HFFc6 (cell line): ENCODE data around the gene PLPP7. TPM values are rescaled to one million over a fixed set of nuclear protein-coding genes. Genes with fewer than 3 reads are reported as not detected.

ENCODE experiments used
- DNase-seq: peaks from one replicate; pipeline ENCODE4 v3.0.0-alpha.2; 2018
- H3K27ac Mint-ChIP-seq: 2 replicates; pipeline ENCODE4 v1.8.0; 2020; ENCODE audit warnings: mild to moderate bottlenecking, mixed read lengths
- H3K27me3 Mint-ChIP-seq: 2 replicates; pipeline ENCODE4 v1.8.0; 2021; ENCODE audit warnings: mild to moderate bottlenecking, moderate library complexity, mixed read lengths; ENCODE audit not compliant: insufficient read depth
- H3K36me3 Mint-ChIP-seq: 2 replicates; pipeline ENCODE4 v1.8.0; 2021; ENCODE audit warnings: low read depth, mixed read lengths
- H3K4me1 Mint-ChIP-seq: 2 replicates; pipeline ENCODE4 v1.8.0; 2020; ENCODE audit warnings: low read depth, mixed read lengths
- H3K4me3 Mint-ChIP-seq: 2 replicates; pipeline ENCODE4 v1.8.0; 2020; ENCODE audit warnings: mild to moderate bottlenecking, moderate library complexity, mixed read lengths
- H3K9me3 Mint-ChIP-seq: 2 replicates; pipeline ENCODE4 v1.8.0; 2020; ENCODE audit warnings: mild to moderate bottlenecking, mixed read lengths
- CTCF ChIP-seq: fragments of 200-600 bp; sonication (generic); IDR thresholded peaks from 2 replicates; pipeline ENCODE4 v1.5.0; 2021; ENCODE audit warnings: antibody characterized with exemption, mild to moderate bottlenecking
- total RNA-seq, 6 experiments: library from RNA; stranded (reverse); fragmentation: NEBNext Ultra II Directional; extraction: Animal tissue kit (Norgen Biotek cat#: 25700); gene quantifications; 2 replicates in 1 of 6; 3 replicates in 5 of 6; pipeline ENCODE4 v1.2.3, GENCODE V29; 2021

PLPP7 gene
- total RNA-seq, 6 experiments from 2014 or later, result 1.2 to 10.2 (median 1.9) TPM

GRCh38 chr9:131300444-131300843, 10.9 kb downstream of the PLPP7 start:
- H3K4me1 Mint-ChIP-seq, result peaks cover 19% of the 10 kb centered on the region
- TF ChIP-seq CTCF, result no peak
- H3K4me3 Mint-ChIP-seq, result no peak overlapping the region
- peaks cover 3% of the 10 kb centered on the region for H3K27me3 Mint-ChIP-seq
- DNase-seq, result no peak
- no peaks in the 10 kb centered on the region for H3K36me3 Mint-ChIP-seq
- H3K9me3 Mint-ChIP-seq, result no peaks in the 10 kb centered on the region
- H3K27ac Mint-ChIP-seq, result no peak overlapping the region

- Mint-ChIP-seq H3K4me1 (peaks cover 20% of the 10 kb centered on the region), H3K27me3 (peaks cover 3% of the 10 kb centered on the region), H3K27ac (no peak overlapping the region), H3K36me3 (no peaks in the 10 kb centered on the region), H3K9me3 (no peaks in the 10 kb centered on the region), H3K4me3 (no peak overlapping the region)
- no peak for DNase-seq
- no peak for TF ChIP-seq CTCF
These were observed 12.9 kb downstream of the PLPP7 start for GRCh38 chr9:131302244-131303075.

- TF ChIP-seq CTCF, result no peak
- no peak for DNase-seq
- Mint-ChIP-seq H3K9me3 (no peaks in the 10 kb centered on the region), H3K4me1 (peaks cover 14% of the 10 kb centered on the region), H3K27me3 (peaks cover 5% of the 10 kb centered on the region), H3K36me3 (no peaks in the 10 kb centered on the region), H3K4me3 (no peak overlapping the region), H3K27ac (no peak overlapping the region; the same call in 1 of the 2 replicates)
These were observed 14.1 kb downstream of the PLPP7 start for GRCh38 chr9:131303381-131304321.

- Mint-ChIP-seq H3K4me1 (peaks cover 14% of the 10 kb centered on the region), H3K4me3 (peak overlapping the region; percentile 51), H3K36me3 (no peaks in the 10 kb centered on the region), H3K27me3 (peaks cover 7% of the 10 kb centered on the region), H3K27ac (peak overlapping the region; percentile 81), H3K9me3 (no peaks in the 10 kb centered on the region)
- peak; percentile 59 for DNase-seq
- TF ChIP-seq CTCF, result no peak
These were observed 15.3 kb downstream of the PLPP7 start for GRCh38 chr9:131304676-131305355.

GRCh38 chr9:131306397-131307004, 17.0 kb downstream of the PLPP7 start:
- TF ChIP-seq CTCF, result no peak
- Mint-ChIP-seq H3K36me3 (no peaks in the 10 kb centered on the region), H3K27ac (no peak overlapping the region), H3K27me3 (peaks cover 7% of the 10 kb centered on the region), H3K4me1 (peaks cover 14% of the 10 kb centered on the region), H3K4me3 (no peak overlapping the region), H3K9me3 (no peaks in the 10 kb centered on the region)
- no peak for DNase-seq
